GM18951 (cell line): ENCODE results near the gene AASDHPPT.
"Not testable (repeated sequence)": the region's sequence is repeated elsewhere in the genome, so short reads cannot be mapped to it uniquely, and the experiment has no call there.

Experiments
- POLR2A ChIP-seq: IDR thresholded peaks from 4 replicates; pipeline ENCODE4 v1.6.1; 2011; ENCODE audit warnings: mild to moderate bottlenecking; ENCODE audit not compliant: insufficient read length, insufficient read depth; ENCODE audit errors: extremely low read depth
- in situ Hi-C: fragments of 300-500 bp; cut with MboI; formaldehyde crosslinking; loops from one replicate; pipeline ENCODE4 v1.12.0; 2022; ENCODE audit warnings: low sequenced_read_pairs, mixed read lengths, inconsistent platforms; ENCODE audit not compliant: unreplicated experiment

AASDHPPT gene

GRCh38 chr11:106077609-106078455, at the start of gene AASDHPPT:
TSS of gene AASDHPPT (plus strand) at chr11:106077662. CDS start at chr11:106077711, 49 bp downstream.
- in situ Hi-C loops: no loop called here
- peak; percentile 82 for TF ChIP-seq POLR2A

GRCh38 chr11:106030609-106031008, 46.9 kb upstream of the AASDHPPT start:
- in situ Hi-C loops: no loop called here
- no peak for TF ChIP-seq POLR2A

- in situ Hi-C loops: no loop called here
- no peak for TF ChIP-seq POLR2A
Observed at GRCh38 chr11:106031202-106031810, 46.2 kb upstream of the AASDHPPT start.

- in situ Hi-C loops: no loop called here
- no peak for TF ChIP-seq POLR2A
Observed at GRCh38 chr11:106031936-106032335, 45.5 kb upstream of the AASDHPPT start.

GRCh38 chr11:106032861-106033260, 44.6 kb upstream of the AASDHPPT start:
- in situ Hi-C loops: no loop called here
- no peak for TF ChIP-seq POLR2A

GRCh38 chr11:106043540-106043939, 33.9 kb upstream of the AASDHPPT start:
- in situ Hi-C loops: no loop called here
- TF ChIP-seq POLR2A: no peak

- TF ChIP-seq POLR2A: no peak
- in situ Hi-C loops: no loop called here
Observed at GRCh38 chr11:106047631-106048030, 29.8 kb upstream of the AASDHPPT start.

- in situ Hi-C loops: no loop called here
- no peak for TF ChIP-seq POLR2A
Observed at GRCh38 chr11:106049727-106050476, 27.6 kb upstream of the AASDHPPT start.

GRCh38 chr11:106051103-106051502, 26.4 kb upstream of the AASDHPPT start:
- no peak for TF ChIP-seq POLR2A
- in situ Hi-C loops: no loop called here

GRCh38 chr11:106058377-106058776, 19.1 kb upstream of the AASDHPPT start:
- in situ Hi-C loops: not testable (repeated sequence)

GRCh38 chr11:106059617-106060016, 17.8 kb upstream of the AASDHPPT start:
- in situ Hi-C loops: no loop called here
- no peak for TF ChIP-seq POLR2A

GRCh38 chr11:106061249-106061784, 16.1 kb upstream of the AASDHPPT start:
- no peak for TF ChIP-seq POLR2A
- in situ Hi-C loops: no loop called here
